Measurements from ENCODE around the gene CDH24. TPM values are rescaled to one million over a fixed set of nuclear protein-coding genes. Genes with fewer than 3 reads are reported as not detected.

The CDH24 gene
- polyA plus RNA-seq, 1 donor (not counting 4 experiments of a cell fraction or from before 2014, with no cell fraction given), result 3.9 TPM

GRCh38 chr14:23025151-23025814 lies 32.0 kb downstream of the CDH24 start:
- DNase-seq (ENCODE audit: low read depth, low spot score) (no peak), FAIRE-seq (no peak)
- H3K9me1 ChIP-seq (ENCODE audit: control insufficient read depth, extremely low read depth, insufficient read depth, low read length), result no peaks in the 10 kb centered on the region
- no peaks in the 10 kb centered on the region for H3K9me3 ChIP-seq (ENCODE audit: control insufficient read depth, low read depth, low read length)
- no peak for TF ChIP-seq EZH2 (IDR thresholded peaks at IDR 0.05; ENCODE audit: low read length)
- TF ChIP-seq, protein P1, sequence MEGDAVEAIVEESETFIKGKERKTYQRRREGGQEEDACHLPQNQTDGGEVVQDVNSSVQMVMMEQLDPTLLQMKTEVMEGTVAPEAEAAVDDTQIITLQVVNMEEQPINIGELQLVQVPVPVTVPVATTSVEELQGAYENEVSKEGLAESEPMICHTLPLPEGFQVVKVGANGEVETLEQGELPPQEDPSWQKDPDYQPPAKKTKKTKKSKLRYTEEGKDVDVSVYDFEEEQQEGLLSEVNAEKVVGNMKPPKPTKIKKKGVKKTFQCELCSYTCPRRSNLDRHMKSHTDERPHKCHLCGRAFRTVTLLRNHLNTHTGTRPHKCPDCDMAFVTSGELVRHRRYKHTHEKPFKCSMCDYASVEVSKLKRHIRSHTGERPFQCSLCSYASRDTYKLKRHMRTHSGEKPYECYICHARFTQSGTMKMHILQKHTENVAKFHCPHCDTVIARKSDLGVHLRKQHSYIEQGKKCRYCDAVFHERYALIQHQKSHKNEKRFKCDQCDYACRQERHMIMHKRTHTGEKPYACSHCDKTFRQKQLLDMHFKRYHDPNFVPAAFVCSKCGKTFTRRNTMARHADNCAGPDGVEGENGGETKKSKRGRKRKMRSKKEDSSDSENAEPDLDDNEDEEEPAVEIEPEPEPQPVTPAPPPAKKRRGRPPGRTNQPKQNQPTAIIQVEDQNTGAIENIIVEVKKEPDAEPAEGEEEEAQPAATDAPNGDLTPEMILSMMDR (optimal IDR thresholded peaks at IDR 0.05 in 1 of 3, IDR thresholded peaks at IDR 0.05 in 1 of 3, conservative IDR thresholded peaks at IDR 0.05 in 1 of 3; ENCODE audit: extremely low read depth in 1 of 3, insufficient read depth in 2 of 3, low read length in 3 of 3), result no peak
- H3K27me3 ChIP-seq (ENCODE audit: control insufficient read depth, extremely low read depth, insufficient read depth, low read length), result no peaks in the 10 kb centered on the region
- peaks cover 10% of the 10 kb centered on the region for H3K79me2 ChIP-seq (ENCODE audit: control insufficient read depth, insufficient read depth, low read length)
- H3K4me2 ChIP-seq (ENCODE audit: control insufficient read depth, extremely low read depth, insufficient read depth, low read depth, low read length), result no peak overlapping the region
- H2AFZ ChIP-seq (ENCODE audit: control insufficient read depth, low read length), result no peak overlapping the region
- no peaks in the 10 kb centered on the region for H4K20me1 ChIP-seq (ENCODE audit: control insufficient read depth, extremely low read depth, insufficient read depth, low read length)
- peaks cover 8 to 12% of the 10 kb centered on the region in 2 experiments for H3K36me3 ChIP-seq (ENCODE audit: control insufficient read depth in 2 of 2, extremely low read depth in 1 of 2, insufficient read depth in 2 of 2, low read length in 2 of 2)
- H3K4me3 ChIP-seq (ENCODE audit: control insufficient read depth in 2 of 3, extremely low read depth in 1 of 3, insufficient read depth in 2 of 3, low read depth in 1 of 3, low read length in 3 of 3), result no peak overlapping the region
- no peaks in the 10 kb centered on the region for H3K4me1 ChIP-seq (ENCODE audit: control insufficient read depth, extremely low read depth, insufficient read depth, low read length)
- dilution Hi-C loops (cut with MboI; ENCODE audit: extremely low pct_ligation_motif_present, low sequenced_read_pairs), result no loop called here
- no peak overlapping the region for H3K27ac ChIP-seq (ENCODE audit: control insufficient read depth, insufficient read depth, low read length)
- no peak overlapping the region for H3K9ac ChIP-seq (ENCODE audit: control insufficient read depth, extremely low read depth, insufficient read depth, low read length)

- Histone ChIP-seq H3K9ac (ENCODE audit: control insufficient read depth, extremely low read depth, insufficient read depth, low read length) (no peak overlapping the region), H3K9me1 (ENCODE audit: control insufficient read depth, extremely low read depth, insufficient read depth, low read length) (no peaks in the 10 kb centered on the region), H3K27ac (ENCODE audit: control insufficient read depth, insufficient read depth, low read length) (no peak overlapping the region), H3K36me3 (ENCODE audit: control insufficient read depth in 2 of 2, extremely low read depth in 1 of 2, insufficient read depth in 2 of 2, low read length in 2 of 2) (peaks cover 8 to 12% of the 10 kb centered on the region in 2 experiments), H3K4me3 (ENCODE audit: control insufficient read depth in 2 of 3, extremely low read depth in 1 of 3, insufficient read depth in 2 of 3, low read depth in 1 of 3, low read length in 3 of 3) (no peak overlapping the region), H3K27me3 (ENCODE audit: control insufficient read depth, extremely low read depth, insufficient read depth, low read length) (no peaks in the 10 kb centered on the region), H3K4me2 (ENCODE audit: control insufficient read depth, extremely low read depth, insufficient read depth, low read depth, low read length) (no peak overlapping the region), H4K20me1 (ENCODE audit: control insufficient read depth, extremely low read depth, insufficient read depth, low read length) (no peaks in the 10 kb centered on the region), H2AFZ (ENCODE audit: control insufficient read depth, low read length) (no peak overlapping the region), H3K4me1 (ENCODE audit: control insufficient read depth, extremely low read depth, insufficient read depth, low read length) (no peaks in the 10 kb centered on the region), H3K9me3 (ENCODE audit: control insufficient read depth, low read depth, low read length) (no peaks in the 10 kb centered on the region), H3K79me2 (ENCODE audit: control insufficient read depth, insufficient read depth, low read length) (peaks cover 10% of the 10 kb centered on the region)
- no peak for TF ChIP-seq EZH2 (IDR thresholded peaks at IDR 0.05; ENCODE audit: low read length)
- TF ChIP-seq, protein P1 (optimal IDR thresholded peaks at IDR 0.05 in 1 of 3, IDR thresholded peaks at IDR 0.05 in 1 of 3, conservative IDR thresholded peaks at IDR 0.05 in 1 of 3; ENCODE audit: extremely low read depth in 1 of 3, insufficient read depth in 2 of 3, low read length in 3 of 3), result no peak
- FAIRE-seq (no peak), DNase-seq (ENCODE audit: low read depth, low spot score) (no peak)
- dilution Hi-C loops (cut with MboI; ENCODE audit: extremely low pct_ligation_motif_present, low sequenced_read_pairs), result no loop called here
Measured at GRCh38 chr14:23024612-23025075, 32.7 kb downstream of the CDH24 start.
